Spleen (tissue), 11 donors: ENCODE results near the gene BRAF. TPM values are rescaled to one million over a fixed set of nuclear protein-coding genes. Genes with fewer than 3 reads are reported as not detected.

Experiments
- DNase-seq: peaks from one replicate; pipeline ENCODE4 v3.0.0-alpha.2; 2020
- H3K27ac ChIP-seq, 8 donors: fragments of 200-600 bp; sonication (generic) in 7 of 8; 1 replicate in 4 of 8; 2 replicates in 4 of 8; pipeline versions ENCODE4 v1.5.0 to v1.8.0; 2016 to 2021; ENCODE audit warnings: inconsistent platforms in 4 of 8, mild to moderate bottlenecking in 4 of 8, moderate library complexity in 1 of 8
- H3K27me3 ChIP-seq, 7 donors: fragments of 200-600 bp; sonication (generic) in 6 of 7; replicated peaks in 1 of 7; 1 replicate in 4 of 7; 2 replicates in 3 of 7; pipeline versions ENCODE4 v1.5.0 to v1.8.0; 2016 to 2021; ENCODE audit warnings: inconsistent platforms in 3 of 7, mild to moderate bottlenecking in 1 of 7
- H3K36me3 ChIP-seq, 6 donors: fragments of 200-600 bp; sonication (generic) in 5 of 6; 1 replicate in 4 of 6; 2 replicates in 2 of 6; pipeline versions ENCODE4 v1.5.0 to v1.8.0; 2016 to 2021; ENCODE audit warnings: inconsistent platforms in 2 of 6
- H3K4me1 ChIP-seq, 6 donors: fragments of 200-600 bp; sonication (generic) in 5 of 6; 1 replicate in 3 of 6; 2 replicates in 3 of 6; pipeline versions ENCODE4 v1.5.0 to v1.8.0; 2016 to 2021; ENCODE audit warnings: inconsistent platforms in 3 of 6
- H3K4me3 ChIP-seq, 8 donors: fragments of 200-600 bp; sonication (generic) in 7 of 8; 1 replicate in 4 of 8; 2 replicates in 4 of 8; pipeline versions ENCODE4 v1.5.0 to v1.8.0; 2016 to 2021; ENCODE audit warnings: inconsistent platforms in 4 of 8, mild to moderate bottlenecking in 4 of 8, moderate library complexity in 2 of 8
- H3K9me3 ChIP-seq, 8 donors: fragments of 200-600 bp; sonication (generic) in 7 of 8; 1 replicate in 4 of 8; 2 replicates in 4 of 8; pipeline versions ENCODE4 v1.5.0 to v1.8.0; 2016 to 2021; ENCODE audit warnings: inconsistent platforms in 4 of 8
- CTCF ChIP-seq, 11 experiments: fragments of 200-600 bp in 7 of 11; fragments of 450-650 bp in 4 of 11; sonication (generic) in 4 of 11; IDR thresholded peaks in 8 of 11; conservative IDR thresholded peaks in 3 of 11; 1 replicate in 7 of 11; 2 replicates in 4 of 11; pipeline versions ENCODE4 v1.4.0 to v1.8.0; 2016 to 2021; ENCODE audit warnings: antibody characterized with exemption in 11 of 11, inconsistent platforms in 4 of 11, mild to moderate bottlenecking in 1 of 11
- POLR2A ChIP-seq, 3 donors: fragments of 450-650 bp; IDR thresholded peaks; one replicate each; pipeline ENCODE4 v1.5.1; 2017; ENCODE audit warnings: antibody characterized with exemption in 3 of 3, mild to moderate bottlenecking in 1 of 3
- POLR2AphosphoS5 ChIP-seq, 3 donors: sonication (generic); formaldehyde crosslinking; IDR thresholded peaks; one replicate each; pipeline ENCODE4 v1.5.1; 2017; ENCODE audit warnings: antibody characterized with exemption in 3 of 3
- WGBS, 5 donors: extraction: QIAGEN DNeasy Blood & Tissue Kit in 3 of 5; methylation state at CpG; one replicate each; pipeline versions ENCODE4 v1.1.5 to v1.1.7; 2013 to 2018; 5-methylcytosine and 5-hydroxymethylcytosine counted together
- intact Hi-C: fragments of 100-400 bp; cut with DNase I; formaldehyde crosslinking; loops from one replicate; pipeline ENCODE4 v1.15.0; 2023; ENCODE audit warnings: low total_unique reads
- polyA plus RNA-seq, 3 donors: library from polyadenylated mRNA; stranded (reverse); fragments of 200-250 nt; gene quantifications; one replicate each; pipeline ENCODE4 v1.2.1, GENCODE V29; 2013
- total RNA-seq, 7 donors: library from RNA; depleted of rRNA in 3 of 7; stranded (reverse); fragments of >200 nt in 3 of 7; fragmentation: NEBNext Ultra II Directional in 4 of 7; extraction: Animal tissue kit (Norgen Biotek cat#: 25700) in 4 of 7; gene quantifications; one replicate each; pipeline versions ENCODE4 v1.1.0 to v1.2.1, GENCODE V29; 2016 to 2021
- donor health status: healthy with polysubstance abuse.
- donor health status: DM: no; HTN: no; CAD: no; lungs with moderate emphysema.
- donor health status: DM: no; HTN: no; CAD: no.
- donor health status: Bipolar disorder and iron deficiency.
- donor health status: healthy.
- donor health status: DM: no; HTN: no; CAD: no.
- donor health status: DM: yes; HTN: yes; CAD: no.

The BRAF gene
- total and polyA plus RNA-seq, 10 donors = 4.3 to 82.7 (median 49.3) TPM

DNA sequence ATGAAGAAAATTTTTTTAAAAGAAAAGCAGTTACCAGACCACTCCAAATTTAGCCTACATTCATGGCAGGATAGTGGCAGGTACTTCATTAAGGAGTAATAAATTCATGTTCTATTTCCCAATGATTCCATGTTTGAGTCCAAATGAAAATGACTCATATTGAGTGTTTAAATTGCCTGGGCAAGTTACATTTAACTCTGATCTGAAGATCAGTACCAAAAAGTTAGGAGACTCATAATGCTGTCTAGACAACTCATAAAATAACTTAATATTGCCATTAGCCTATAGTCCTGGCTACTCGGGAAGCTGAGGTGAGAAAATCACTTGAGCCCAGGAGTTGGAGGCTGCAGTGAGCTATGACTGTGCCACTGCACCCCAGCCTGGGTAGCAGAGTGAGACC lies 13.0 kb downstream of the BRAF start:
- 29 to 86% (median 44%) methylated on average over 1 of the region's 1 CpG for WGBS, 5 donors
- no peak for TF ChIP-seq POLR2AphosphoS5 (IDR thresholded peaks at IDR 0.05)
- no peak for TF ChIP-seq CTCF (IDR thresholded peaks at IDR 0.05 in 8 of 11, conservative IDR thresholded peaks at IDR 0.05 in 3 of 11)
- TF ChIP-seq POLR2A (IDR thresholded peaks at IDR 0.05) = no peak
- no peaks in the 10 kb centered on the region for H3K27me3 ChIP-seq
- H3K4me1 ChIP-seq = peaks cover 4 to 49% (median 9%) of the 10 kb centered on the region in 6 donors
- intact Hi-C loops = no loop called here
- no peak overlapping the region for H3K27ac ChIP-seq
- DNase-seq = no peak
- peaks cover 0 to 6% (median 0%) of the 10 kb centered on the region in 6 donors for H3K36me3 ChIP-seq
- no peaks in the 10 kb centered on the region for H3K9me3 ChIP-seq
- no peak overlapping the region for H3K4me3 ChIP-seq

DNA sequence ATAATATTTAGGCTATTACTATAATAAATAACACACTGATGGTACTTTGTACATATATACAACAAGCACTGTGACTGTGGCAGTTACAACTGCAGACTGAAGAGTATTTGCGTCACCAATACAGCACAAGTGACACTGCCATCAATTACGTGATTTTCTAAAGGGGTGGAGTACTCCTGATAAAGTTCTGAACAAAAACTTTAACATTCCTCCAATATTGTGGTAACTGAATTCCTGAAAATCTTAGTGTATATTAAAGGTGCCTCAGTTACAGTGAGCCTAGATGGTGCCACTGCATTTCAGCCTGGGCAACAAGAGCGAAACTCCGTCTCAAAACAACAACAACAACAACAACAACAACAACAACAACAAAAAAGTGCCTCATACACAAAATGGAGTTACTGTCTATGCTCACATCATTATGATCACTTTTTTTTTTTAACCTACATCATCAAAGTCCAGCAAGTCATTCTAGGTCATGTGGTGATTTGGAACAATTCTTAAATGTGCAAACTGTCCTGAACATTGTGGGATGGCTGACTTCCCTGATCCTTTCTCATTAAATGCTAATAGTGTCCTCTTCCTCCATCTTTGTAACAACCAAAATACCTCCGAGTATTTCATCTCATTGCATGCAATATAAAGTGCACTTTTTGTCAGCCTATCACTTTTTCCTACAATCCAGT lies 15.1 kb downstream of the BRAF start:
- Histone ChIP-seq H3K4me1 (peaks cover 0 to 31% (median 2%) of the 10 kb centered on the region in 6 donors), H3K9me3 (no peaks in the 10 kb centered on the region), H3K36me3 (peaks cover 0 to 6% (median 0%) of the 10 kb centered on the region in 6 donors), H3K4me3 (no peak overlapping the region), H3K27ac (no peak overlapping the region), H3K27me3 (no peaks in the 10 kb centered on the region)
- TF ChIP-seq CTCF (IDR thresholded peaks at IDR 0.05 in 8 of 11, conservative IDR thresholded peaks at IDR 0.05 in 3 of 11) (no peak), POLR2AphosphoS5 (IDR thresholded peaks at IDR 0.05) (no peak), POLR2A (IDR thresholded peaks at IDR 0.05) (no peak)
- 92 to 96% (median 94%) methylated on average over 5 of the region's 5 CpGs for WGBS, 5 donors
- intact Hi-C loops = no loop called here
- no peak for DNase-seq

DNA sequence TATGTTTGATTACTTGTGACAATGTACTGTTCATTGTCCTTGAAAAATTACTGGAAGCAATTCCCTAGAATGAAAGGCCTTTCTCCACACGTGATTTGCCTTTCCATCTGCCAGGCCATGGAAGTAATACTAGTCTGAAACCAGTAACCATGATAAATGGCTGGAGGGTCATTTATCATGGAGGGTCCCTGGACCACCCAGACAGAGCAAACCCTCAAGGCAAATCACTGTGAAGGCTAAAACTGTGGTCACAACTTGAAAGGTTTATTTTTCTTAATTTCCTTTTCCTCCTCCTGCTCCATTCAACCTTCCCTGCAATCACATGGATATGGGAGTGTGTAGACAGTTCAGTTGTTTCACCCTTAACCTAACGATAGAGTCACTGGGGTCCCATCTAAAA lies 16.4 kb downstream of the BRAF start:
- Histone ChIP-seq H3K4me1 (peaks cover 0 to 33% (median 0%) of the 10 kb centered on the region in 6 donors), H3K9me3 (peaks cover 0 to 6% (median 0%) of the 10 kb centered on the region in 8 donors), H3K27ac (no peak overlapping the region), H3K4me3 (no peak overlapping the region), H3K27me3 (no peaks in the 10 kb centered on the region), H3K36me3 (peaks cover 0 to 10% (median 0%) of the 10 kb centered on the region in 6 donors)
- 77 to 86% (median 85%) methylated on average over 2 of the region's 2 CpGs for WGBS, 5 donors
- no peak for TF ChIP-seq POLR2AphosphoS5 (IDR thresholded peaks at IDR 0.05)
- no peak for TF ChIP-seq POLR2A (IDR thresholded peaks at IDR 0.05)
- TF ChIP-seq CTCF (IDR thresholded peaks at IDR 0.05 in 8 of 11, conservative IDR thresholded peaks at IDR 0.05 in 3 of 11) = no peak
- no peak for DNase-seq
- intact Hi-C loops = no loop called here

GRCh38 chr7:140903741-140904480 lies 20.8 kb downstream of the BRAF start:
- Histone ChIP-seq H3K27me3 (no peaks in the 10 kb centered on the region), H3K27ac (no peak overlapping the region), H3K4me3 (no peak overlapping the region), H3K36me3 (peaks cover 0 to 5% (median 0%) of the 10 kb centered on the region in 6 donors), H3K9me3 (peaks cover 0 to 10% (median 0%) of the 10 kb centered on the region in 8 donors), H3K4me1 (peaks cover 0 to 51% (median 12%) of the 10 kb centered on the region in 6 donors)
- no peak for DNase-seq
- intact Hi-C loops = no loop called here
- 75 to 89% (median 85%) methylated on average over 4 of the region's 4 CpGs for WGBS, 5 donors
- TF ChIP-seq POLR2A (IDR thresholded peaks at IDR 0.05) (no peak), CTCF (IDR thresholded peaks at IDR 0.05 in 8 of 11, conservative IDR thresholded peaks at IDR 0.05 in 3 of 11) (no peak), POLR2AphosphoS5 (IDR thresholded peaks at IDR 0.05) (no peak)
